Measurements from ENCODE around the gene FKBP11. TPM values are rescaled to one million over a fixed set of nuclear protein-coding genes. Genes with fewer than 3 reads are reported as not detected.

Gene FKBP11
- total and polyA plus RNA-seq, 2 of the 13 experiments (the other 11 are each of a cell fraction or from before 2014, with no cell fraction given) = 15.5 to 19.4 TPM

- 0 out of 2 replicates have a peak, but pooled peaks have one; percentile 36 for TF ChIP-seq ZNF546 (CRISPR knock-in tag; conservative IDR thresholded peaks at IDR 0.05)
- no peak for TF ChIP-seq NAIF1 (CRISPR knock-in tag; IDR thresholded peaks at IDR 0.05; ENCODE audit: borderline replicate concordance)
- TF ChIP-seq ZNF501 (CRISPR knock-in tag; IDR thresholded peaks at IDR 0.05) = peak; percentile 57; the same call in 1 of the 2 replicates
- no peak for TF ChIP-seq ELF1 (CRISPR knock-in tag; IDR thresholded peaks at IDR 0.05)
- TF ChIP-seq STAG1 (CRISPR knock-in tag; IDR thresholded peaks at IDR 0.05) = no peak
- no peak for TF ChIP-seq BORCS8-MEF2B (CRISPR knock-in tag; IDR thresholded peaks at IDR 0.05)
- TF ChIP-seq YY1 (IDR thresholded peaks at IDR 0.05; ENCODE audit: insufficient read depth, insufficient replicate concordance, low read depth, low read length) = no peak
- no peak for TF ChIP-seq POGK (CRISPR knock-in tag; conservative IDR thresholded peaks at IDR 0.05)
- 0 out of 2 replicates have a peak, but pooled peaks have one; percentile 54 for TF ChIP-seq MEIS1 (CRISPR knock-in tag; IDR thresholded peaks at IDR 0.05; ENCODE audit: borderline replicate concordance)
- peak; percentile 19; the same call in 1 of the 2 replicates for TF ChIP-seq ZNF543 (CRISPR knock-in tag; IDR thresholded peaks at IDR 0.05)
- TF ChIP-seq ZNF709 (CRISPR knock-in tag; IDR thresholded peaks at IDR 0.05) = 0 out of 2 replicates have a peak, but pooled peaks have one; percentile 37
- TF ChIP-seq ASH2L (IDR thresholded peaks at IDR 0.05; ENCODE audit: insufficient read length, low read depth, low read length) = no peak
- TF ChIP-seq ATF5 (CRISPR knock-in tag; IDR thresholded peaks at IDR 0.05; ENCODE audit: low read depth) = no peak
- TF ChIP-seq MXD1 (CRISPR knock-in tag; IDR thresholded peaks at IDR 0.05) = peak; percentile 55; the same call in 1 of the 2 replicates
- TF ChIP-seq ZNF687 (CRISPR knock-in tag; IDR thresholded peaks at IDR 0.05) = peak; percentile 83
- no peak for TF ChIP-seq PLRG1 (conservative IDR thresholded peaks at IDR 0.05)
- TF ChIP-seq MYC (CRISPR knock-in tag; IDR thresholded peaks at IDR 0.05; ENCODE audit: borderline replicate concordance) = 0 out of 2 replicates have a peak, but pooled peaks have one; percentile 14
- no peak for TF ChIP-seq RCOR2 (CRISPR knock-in tag; IDR thresholded peaks at IDR 0.05)
- no peak for TF ChIP-seq CBX2 (IDR thresholded peaks at IDR 0.05; ENCODE audit: low read depth, low read length)
- TF ChIP-seq CBX2 (CRISPR knock-in tag; IDR thresholded peaks at IDR 0.05; ENCODE audit: low read depth) = no peak
Observed at GRCh38 chr12:48969833-48970701, 44.8 kb upstream of the FKBP11 start (continued).
